CD4-positive, alpha-beta T cell treated with Interleukin-17A for 4 hours (primary cell): ENCODE measurements around the gene PIKFYVE.
"Not testable (repeated sequence)": the region's sequence is repeated elsewhere in the genome, so short reads cannot be mapped to it uniquely, and the experiment has no call there.

ENCODE experiments used
- DNase-seq: peaks from one replicate; pipeline ENCODE4 v3.0.0-alpha.2; 2020; ENCODE audit warnings: mixed read lengths

Gene PIKFYVE

GRCh38 chr2:208366215-208367127, 100.4 kb downstream of the PIKFYVE start:
- DNase-seq = no peak

DNA sequence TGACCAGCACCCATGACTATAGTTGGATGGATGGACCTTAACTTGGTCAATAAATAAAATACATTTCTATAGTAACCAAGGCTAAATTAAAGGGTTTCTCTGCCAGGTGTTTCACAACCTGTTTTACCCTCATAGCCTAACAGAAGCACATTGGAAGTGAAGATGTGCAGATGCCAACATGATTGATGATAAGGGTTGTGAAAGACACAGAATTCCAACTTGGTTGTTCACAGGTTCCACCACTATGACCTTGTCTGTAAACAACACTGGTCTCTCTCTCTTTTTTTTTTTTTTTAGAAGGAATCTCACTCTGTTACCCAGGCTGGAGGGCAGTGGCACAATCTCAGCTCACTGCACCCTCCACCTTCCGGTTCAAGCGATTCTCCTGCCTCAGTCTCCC, 103.0 kb downstream of the PIKFYVE start:
- no peak for DNase-seq

DNA sequence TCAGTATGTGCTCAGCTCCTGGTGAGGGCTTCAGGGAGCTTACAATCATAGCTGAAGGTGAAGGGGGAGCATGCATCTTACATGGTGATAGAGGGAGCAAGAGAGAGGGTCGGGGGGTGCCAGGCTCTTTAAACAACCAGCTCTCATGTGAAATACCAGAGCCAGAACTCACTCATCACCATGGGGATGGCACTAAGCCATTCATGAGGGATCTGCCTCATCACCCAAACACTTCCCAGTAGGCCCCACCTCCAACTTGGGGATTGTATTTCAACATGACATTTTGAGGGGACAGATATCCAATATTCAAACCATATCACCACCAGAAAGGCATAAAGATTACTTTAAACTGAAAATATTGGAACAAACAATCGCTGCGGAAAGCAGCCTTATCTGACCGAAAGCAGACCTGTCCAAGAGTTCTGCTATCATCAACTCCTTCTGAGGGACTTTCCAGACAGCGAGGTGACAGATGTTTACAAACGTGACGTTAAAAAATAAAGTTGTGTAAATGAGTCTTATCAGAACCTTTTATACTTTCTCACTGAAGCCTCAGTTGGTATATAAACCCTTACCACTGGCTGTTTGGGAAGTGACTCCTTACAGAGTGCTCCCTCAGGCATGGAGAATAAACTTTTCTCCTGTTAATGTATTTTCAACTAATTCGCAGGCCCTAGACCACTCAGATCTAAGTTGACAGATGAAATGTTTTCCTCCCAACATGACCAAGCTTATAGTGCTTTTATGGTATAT, 105.0 kb downstream of the PIKFYVE start:
- DNase-seq = no peak

DNA sequence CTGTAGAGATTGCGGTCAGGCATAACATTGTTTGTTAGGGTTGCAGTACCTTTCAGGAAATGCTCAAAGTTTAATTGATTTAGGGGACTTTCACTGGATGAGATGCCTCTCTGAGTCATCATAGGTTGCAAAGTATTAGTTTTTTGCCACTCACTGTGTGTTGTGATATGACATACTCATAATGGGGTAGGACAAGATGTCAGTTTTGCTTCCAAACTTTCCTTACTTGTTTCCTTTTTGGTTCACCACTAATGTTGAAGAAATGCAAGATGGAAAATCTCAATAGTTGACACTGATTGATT, 105.5 kb downstream of the PIKFYVE start:
- DNase-seq = no peak

GRCh38 chr2:208373460-208374089, 107.5 kb downstream of the PIKFYVE start:
- DNase-seq = peak; percentile 18

GRCh38 chr2:208375491-208376068, 109.5 kb downstream of the PIKFYVE start:
- no peak for DNase-seq

GRCh38 chr2:208377344-208377860, 111.3 kb downstream of the PIKFYVE start:
- not testable (repeated sequence) for DNase-seq

GRCh38 chr2:208379192-208379591, 113.1 kb downstream of the PIKFYVE start:
- DNase-seq = no peak

GRCh38 chr2:208384637-208385036, 118.6 kb downstream of the PIKFYVE start:
- DNase-seq = no peak

GRCh38 chr2:208386541-208386940, 120.5 kb downstream of the PIKFYVE start:
- no peak for DNase-seq

GRCh38 chr2:208389940-208390339, 123.9 kb downstream of the PIKFYVE start:
- no peak for DNase-seq

DNA sequence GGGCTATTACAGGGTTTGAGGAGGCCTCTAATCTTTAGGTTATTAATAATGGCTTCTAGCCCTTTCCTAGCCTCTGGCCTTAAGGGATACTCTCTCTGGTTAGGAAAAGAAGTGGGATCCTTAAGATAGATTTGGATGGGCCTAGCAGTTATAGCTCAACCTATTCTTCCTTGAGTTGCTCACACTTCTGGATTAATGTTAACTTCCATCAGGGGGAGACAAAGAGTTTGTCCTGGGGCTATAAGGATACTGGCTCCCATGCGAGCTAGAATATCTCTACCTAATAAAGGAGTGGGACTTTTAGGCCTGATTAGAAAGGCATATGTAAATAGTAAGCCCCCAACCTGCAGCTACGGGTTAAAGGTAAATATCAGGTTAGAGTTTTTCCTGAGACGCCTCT, 126.2 kb downstream of the PIKFYVE start:
- no peak for DNase-seq

- not testable (repeated sequence) for DNase-seq
Measured at GRCh38 chr2:208396796-208397195, 130.7 kb downstream of the PIKFYVE start.

DNA sequence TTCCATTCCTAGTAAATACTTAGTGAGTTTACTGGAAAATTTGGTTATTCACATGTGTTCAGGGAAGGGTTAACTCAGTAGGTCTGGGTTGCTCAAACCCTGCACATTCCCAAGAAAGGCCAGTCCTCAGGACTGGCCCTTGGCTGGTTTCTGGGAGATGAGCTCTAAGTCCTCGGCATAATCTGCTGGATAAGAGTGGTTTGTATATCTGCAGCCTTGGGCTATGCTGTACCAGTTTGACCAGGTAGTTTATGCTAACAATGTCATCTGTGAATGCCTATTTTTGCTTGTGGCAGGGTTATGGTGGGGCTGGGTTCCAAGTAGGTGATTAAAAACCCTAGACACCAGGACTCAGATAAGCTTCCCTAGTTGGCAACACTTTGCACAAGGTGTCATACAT, 133.1 kb downstream of the PIKFYVE start:
- no peak for DNase-seq

- DNase-seq = no peak
Measured at GRCh38 chr2:208406474-208407451, 140.7 kb downstream of the PIKFYVE start, which contains the start of gene PTH2R. PTH2R (plus strand) TSS chr2:208406792; CDS start chr2:208407044, 252 bp downstream.

GRCh38 chr2:208407667-208408066, 141.6 kb downstream of the PIKFYVE start:
- no peak for DNase-seq
